DND-41 (cell line): ENCODE measurements around the gene RGS17.

Experiments
- ATAC-seq: fragments of 200-7000 bp; cut with Tn5 transposase; 3 replicates; pipeline ENCODE4 v1.9.1; 2021; ENCODE audit warnings: low read depth; ENCODE audit not compliant: insufficient read depth
- DNase-seq: peaks from one replicate; pipeline ENCODE4 v3.0.0-alpha.2; 2020
- H2AFZ ChIP-seq: 2 replicates; pipeline ENCODE4 v1.6.0; 2012; ENCODE audit warnings: low read depth, low read length
- H3K27ac ChIP-seq: 2 replicates; pipeline ENCODE4 v1.5.1; 2012; ENCODE audit warnings: low read length, inconsistent platforms
- H3K27me3 ChIP-seq: fragments of 200-600 bp; sonication (generic); 2 replicates; pipeline ENCODE4 v1.6.0; 2012; ENCODE audit warnings: low read length, mild to moderate bottlenecking, inconsistent platforms; ENCODE audit not compliant: insufficient read depth, poor library complexity
- H3K36me3 ChIP-seq: 2 replicates; pipeline ENCODE4 v1.5.1; 2012; ENCODE audit warnings: low read length, inconsistent platforms; ENCODE audit not compliant: insufficient read depth
- H3K4me1 ChIP-seq: 2 replicates; pipeline ENCODE4 v1.5.1; 2012; ENCODE audit warnings: mild to moderate bottlenecking, low read length; ENCODE audit not compliant: insufficient read depth
- H3K4me2 ChIP-seq: 2 replicates; pipeline ENCODE4 v1.6.0; 2012; ENCODE audit warnings: mild to moderate bottlenecking, moderate library complexity, low read length, inconsistent platforms; ENCODE audit not compliant: insufficient read depth
- H3K4me3 ChIP-seq, 2 experiments: fragments of 200-600 bp in 1 of 2; shearing (Covaris generic) in 1 of 2; 2 replicates each; pipeline ENCODE4 v1.5.1; 2012 to 2016; ENCODE audit warnings: inconsistent platforms in 2 of 2, low read length in 2 of 2, mild to moderate bottlenecking in 2 of 2, low read depth in 1 of 2, moderate library complexity in 1 of 2
- H3K79me2 ChIP-seq: 2 replicates; pipeline ENCODE4 v1.6.0; 2012; ENCODE audit warnings: low read length, inconsistent platforms; ENCODE audit not compliant: insufficient read depth
- H3K9ac ChIP-seq: 2 replicates; pipeline ENCODE4 v1.6.0; 2012; ENCODE audit warnings: low read depth, mild to moderate bottlenecking, inconsistent platforms, low read length, moderate library complexity
- H3K9me3 ChIP-seq: 2 replicates; pipeline ENCODE4 v1.5.1; 2012; ENCODE audit warnings: low read length, moderate library complexity, mild to moderate bottlenecking, inconsistent platforms; ENCODE audit not compliant: insufficient read depth, severe bottlenecking
- H4K20me1 ChIP-seq: 2 replicates; pipeline ENCODE4 v1.6.0; 2012; ENCODE audit warnings: low read length; ENCODE audit not compliant: insufficient read depth
- CTCF ChIP-seq: IDR thresholded peaks from 2 replicates; pipeline ENCODE4 v1.5.1; 2012; ENCODE audit warnings: borderline replicate concordance, low read length, moderate library complexity, mild to moderate bottlenecking; ENCODE audit not compliant: poor library complexity, severe bottlenecking; ENCODE audit errors: extremely low read depth
- EZH2 ChIP-seq: IDR thresholded peaks from 3 replicates; pipeline ENCODE4 v1.6.1; 2012; ENCODE audit warnings: borderline replicate concordance, low read depth, mild to moderate bottlenecking, moderate library complexity, low read length, inconsistent platforms; ENCODE audit not compliant: severe bottlenecking

Gene RGS17

GRCh38 chr6:153106021-153106420 lies 25.1 kb downstream of the RGS17 start:
- no peaks in the 10 kb centered on the region for H3K36me3 ChIP-seq
- no peaks in the 10 kb centered on the region for H4K20me1 ChIP-seq
- DNase-seq (no peak), ATAC-seq (no peak)
- no peak overlapping the region for H3K9ac ChIP-seq
- H3K27me3 ChIP-seq = peaks cover 7% of the 10 kb centered on the region
- H3K4me3 ChIP-seq = no peak overlapping the region
- TF ChIP-seq CTCF (no peak), EZH2 (no peak)
- H2AFZ ChIP-seq = no peak overlapping the region
- no peak overlapping the region for H3K27ac ChIP-seq
- no peak overlapping the region for H3K4me2 ChIP-seq
- H3K79me2 ChIP-seq = no peaks in the 10 kb centered on the region
- no peaks in the 10 kb centered on the region for H3K4me1 ChIP-seq
- H3K9me3 ChIP-seq = no peaks in the 10 kb centered on the region

DNA sequence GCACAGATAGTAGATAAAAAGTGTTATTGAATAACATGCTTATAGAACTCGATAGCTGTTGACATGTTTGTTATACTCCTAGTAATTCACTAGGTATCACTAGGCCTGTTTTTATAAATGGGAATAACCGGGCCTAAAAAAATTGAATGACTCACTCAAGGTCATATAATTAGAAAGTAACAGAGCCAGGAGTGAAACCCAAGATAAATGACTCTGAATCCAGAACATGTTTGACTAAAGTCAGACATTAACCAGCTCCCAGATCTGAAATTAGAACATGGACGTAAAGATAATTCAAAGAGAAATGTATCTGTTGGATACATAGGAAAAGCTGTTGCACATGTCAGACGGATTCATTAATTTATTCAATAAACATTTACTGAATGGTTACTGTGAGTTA lies 26.9 kb downstream of the RGS17 start:
- Histone ChIP-seq H3K4me2 (no peak overlapping the region), H3K9me3 (no peaks in the 10 kb centered on the region), H3K27ac (no peak overlapping the region), H4K20me1 (no peaks in the 10 kb centered on the region), H2AFZ (no peak overlapping the region), H3K9ac (no peak overlapping the region), H3K27me3 (peaks cover 7% of the 10 kb centered on the region), H3K4me3 (no peak overlapping the region), H3K36me3 (no peaks in the 10 kb centered on the region), H3K4me1 (no peaks in the 10 kb centered on the region), H3K79me2 (no peaks in the 10 kb centered on the region)
- TF ChIP-seq EZH2 = no peak
- no peak for TF ChIP-seq CTCF
- no peak for DNase-seq
- no peak for ATAC-seq

GRCh38 chr6:153103319-153103655 lies 27.8 kb downstream of the RGS17 start:
- Histone ChIP-seq H3K27ac (no peak overlapping the region), H2AFZ (no peak overlapping the region), H3K9me3 (no peaks in the 10 kb centered on the region), H3K4me2 (no peak overlapping the region), H3K4me3 (no peak overlapping the region), H4K20me1 (no peaks in the 10 kb centered on the region), H3K9ac (no peak overlapping the region), H3K4me1 (no peaks in the 10 kb centered on the region), H3K27me3 (peaks cover 7% of the 10 kb centered on the region), H3K79me2 (no peaks in the 10 kb centered on the region), H3K36me3 (no peaks in the 10 kb centered on the region)
- ATAC-seq = no peak
- DNase-seq = no peak
- TF ChIP-seq EZH2 (no peak), CTCF (no peak)
